ENCODE data around the gene CLDN6. TPM values are rescaled to one million over a fixed set of nuclear protein-coding genes. Genes with fewer than 3 reads are reported as not detected.
A peak's percentile ranks its signal among the peaks of the same experiment; 100 is the strongest.

The CLDN6 gene
- total RNA-seq, 1 experiment from 2014 or later = 0.21 TPM

- CTCF ChIA-PET = interaction anchor here (0.6 to 1.2 kb wide), 2 partner anchors 22 to 1236 kb away, joined by 3 to 7 read pairs; no protein-coding TSS in a partner anchor
- intact Hi-C loops (cut with micrococcal nuclease; ENCODE audit: unreplicated experiment) = loop anchor here (10.0 kb wide), 1 partner anchor 105 kb away; no protein-coding TSS in a partner anchor
- Histone ChIP-seq H3K9me3 (ENCODE audit: low read depth, low read length, poor library complexity, severe bottlenecking) (no peaks in the 10 kb centered on the region), H3K27me3 (replicated peaks; ENCODE audit: insufficient read depth, low read depth, low read length, poor library complexity) (peaks cover 20% of the 10 kb centered on the region), H3K27ac (ENCODE audit: low read depth, low read length, poor library complexity, severe bottlenecking) (no peak overlapping the region), H3K36me3 (ENCODE audit: insufficient read depth, low read length, poor library complexity, severe bottlenecking) (no peaks in the 10 kb centered on the region), H3K4me1 (ENCODE audit: insufficient read depth, low read length, poor library complexity, severe bottlenecking) (no peaks in the 10 kb centered on the region), H3K4me3 (ENCODE audit: low read depth, low read length, poor library complexity, severe bottlenecking) (no peak overlapping the region)
- DNase-seq (ENCODE audit: low spot score) = no peak
- POLR2A ChIA-PET (ENCODE audit: low non-redundant PET) = no interaction called here
- no TSS peak for BruUV-seq (replicated peaks)
- TF ChIP-seq CTCF (conservative IDR thresholded peaks at IDR 0.05; ENCODE audit: low read depth, low read length) (no peak), EZH2 (IDR thresholded peaks at IDR 0.05; ENCODE audit: borderline replicate concordance, low read depth, low read length, poor library complexity, severe bottlenecking) (no peak)
Measured at GRCh38 chr16:3049921-3050481, 32.0 kb upstream of the CLDN6 start.

GRCh38 chr16:3047387-3047720 lies 29.4 kb upstream of the CLDN6 start:
- DNase-seq (ENCODE audit: low spot score) = no peak
- Histone ChIP-seq H3K4me1 (ENCODE audit: insufficient read depth, low read length, poor library complexity, severe bottlenecking) (no peaks in the 10 kb centered on the region), H3K4me3 (ENCODE audit: low read depth, low read length, poor library complexity, severe bottlenecking) (no peak overlapping the region), H3K36me3 (ENCODE audit: insufficient read depth, low read length, poor library complexity, severe bottlenecking) (no peaks in the 10 kb centered on the region), H3K27ac (ENCODE audit: low read depth, low read length, poor library complexity, severe bottlenecking) (no peak overlapping the region), H3K9me3 (ENCODE audit: low read depth, low read length, poor library complexity, severe bottlenecking) (no peaks in the 10 kb centered on the region), H3K27me3 (replicated peaks; ENCODE audit: insufficient read depth, low read depth, low read length, poor library complexity) (peaks cover 20% of the 10 kb centered on the region)
- POLR2A ChIA-PET (ENCODE audit: low non-redundant PET) = no interaction called here
- CTCF ChIA-PET = interaction anchor here (1.0 to 1.4 kb wide), 2 partner anchors 11 to 15 kb away, joined by 3 to 12 read pairs; no protein-coding TSS in a partner anchor
- no TSS peak for BruUV-seq (replicated peaks)
- intact Hi-C loops (cut with micrococcal nuclease; ENCODE audit: unreplicated experiment) = no loop called here
- no peak for TF ChIP-seq CTCF (conservative IDR thresholded peaks at IDR 0.05; ENCODE audit: low read depth, low read length)
- no peak for TF ChIP-seq EZH2 (IDR thresholded peaks at IDR 0.05; ENCODE audit: borderline replicate concordance, low read depth, low read length, poor library complexity, severe bottlenecking)

- peak overlapping the region; percentile 51 for H3K4me3 ChIP-seq (ENCODE audit: low read depth, low read length, poor library complexity, severe bottlenecking)
- ChIA-PET POLR2A (ENCODE audit: low non-redundant PET) (no interaction called here), CTCF (interaction anchor here (1.0 to 1.4 kb wide), 2 partner anchors 12 to 15 kb away, joined by 3 to 12 read pairs; no protein-coding TSS in a partner anchor)
- H3K27me3 ChIP-seq (replicated peaks; ENCODE audit: insufficient read depth, low read depth, low read length, poor library complexity) = peaks cover 20% of the 10 kb centered on the region
- H3K4me1 ChIP-seq (ENCODE audit: insufficient read depth, low read length, poor library complexity, severe bottlenecking) = no peaks in the 10 kb centered on the region
- BruUV-seq (replicated peaks) = no TSS peak
- intact Hi-C loops (cut with micrococcal nuclease; ENCODE audit: unreplicated experiment) = no loop called here
- DNase-seq (ENCODE audit: low spot score) = no peak
- no peaks in the 10 kb centered on the region for H3K36me3 ChIP-seq (ENCODE audit: insufficient read depth, low read length, poor library complexity, severe bottlenecking)
- no peaks in the 10 kb centered on the region for H3K9me3 ChIP-seq (ENCODE audit: low read depth, low read length, poor library complexity, severe bottlenecking)
- TF ChIP-seq EZH2 (IDR thresholded peaks at IDR 0.05; ENCODE audit: borderline replicate concordance, low read depth, low read length, poor library complexity, severe bottlenecking) = peak; percentile 83
- no peak for TF ChIP-seq CTCF (conservative IDR thresholded peaks at IDR 0.05; ENCODE audit: low read depth, low read length)
- H3K27ac ChIP-seq (ENCODE audit: low read depth, low read length, poor library complexity, severe bottlenecking) = no peak overlapping the region
Measured at GRCh38 chr16:3046641-3047386, 28.8 kb upstream of the CLDN6 start.
